Stimulated activated CD4-positive, alpha-beta T cell treated with anti-CD3 and anti-CD28 coated beads, Interleukin-1b, Interleukin-23, amount 100 ng/mL, for 4 hours (primary cell): ENCODE measurements around the gene TTC38.

Experiments
- DNase-seq, 2 donors: peaks; one replicate each; pipeline ENCODE4 v3.0.0-alpha.2; 2020; ENCODE audit warnings: low read depth in 2 of 2

TTC38 gene

GRCh38 chr22:46267431-46268279, at the start of gene TTC38:
TSS of gene TTC38 (plus strand) at chr22:46268008. CDS start at chr22:46268040, 32 bp downstream.
- peak; percentile 25 to 41 for DNase-seq

GRCh38 chr22:46219636-46220035, 48.2 kb upstream of the TTC38 start:
- peak in 1 of 2 donors; percentile 6 for DNase-seq

GRCh38 chr22:46220921-46221320, 46.9 kb upstream of the TTC38 start:
- DNase-seq = no peak

- DNase-seq = no peak
Measured at GRCh38 chr22:46224044-46224897, 43.5 kb upstream of the TTC38 start.

- DNase-seq = no peak
Measured at GRCh38 chr22:46224898-46225290, 42.9 kb upstream of the TTC38 start.

- no peak for DNase-seq
Measured at GRCh38 chr22:46225631-46226030, 42.2 kb upstream of the TTC38 start.

GRCh38 chr22:46226577-46226976, 41.2 kb upstream of the TTC38 start:
- DNase-seq = no peak

GRCh38 chr22:46229701-46230100, 38.1 kb upstream of the TTC38 start:
- no peak for DNase-seq

GRCh38 chr22:46230262-46230901, 37.4 kb upstream of the TTC38 start:
- no peak for DNase-seq

- no peak for DNase-seq
Measured at GRCh38 chr22:46233231-46233630, 34.6 kb upstream of the TTC38 start.

- DNase-seq = no peak
Measured at GRCh38 chr22:46234969-46235368, 32.8 kb upstream of the TTC38 start.

GRCh38 chr22:46237453-46238124, 30.2 kb upstream of the TTC38 start:
- no peak for DNase-seq

- DNase-seq = no peak
Measured at GRCh38 chr22:46238541-46238940, 29.3 kb upstream of the TTC38 start.

- no peak for DNase-seq
Measured at GRCh38 chr22:46239261-46240048, 28.4 kb upstream of the TTC38 start.

- no peak for DNase-seq
Measured at GRCh38 chr22:46240073-46240472, 27.7 kb upstream of the TTC38 start.

- DNase-seq = no peak
Measured at GRCh38 chr22:46240506-46240905, 27.3 kb upstream of the TTC38 start.

GRCh38 chr22:46240907-46241306, 26.9 kb upstream of the TTC38 start:
- no peak for DNase-seq

GRCh38 chr22:46241396-46242007, 26.3 kb upstream of the TTC38 start:
- no peak for DNase-seq

- DNase-seq = no peak
Measured at GRCh38 chr22:46242076-46242475, 25.7 kb upstream of the TTC38 start.

GRCh38 chr22:46244771-46245170, 23.0 kb upstream of the TTC38 start:
- no peak for DNase-seq
